Kidney (tissue), 14 donors: ENCODE measurements around the gene PLXNA1. TPM values are rescaled to one million over a fixed set of nuclear protein-coding genes. Genes with fewer than 3 reads are reported as not detected.

ENCODE experiments used
- DNase-seq, 5 donors: peaks; one replicate each; pipeline ENCODE4 v3.0.0-alpha.2; 2013 to 2020
- FAIRE-seq: peaks from 2 replicates; lab custom pipeline; 2012; peaks lifted over from hg19 to GRCh38; lab: Jason Lieb, UNC
- H3K27ac ChIP-seq, 2 donors: one replicate each; pipeline ENCODE4 v1.7.0; 2013; ENCODE audit warnings: low read depth in 2 of 2, low read length in 2 of 2, inconsistent platforms in 1 of 2
- H3K27me3 ChIP-seq: one replicate; pipeline ENCODE4 v1.7.1; 2013; ENCODE audit warnings: low read length, inconsistent platforms; ENCODE audit not compliant: control insufficient read depth, insufficient read depth
- H3K36me3 ChIP-seq, 3 donors: one replicate each; pipeline versions ENCODE4 v1.7.0 to v1.7.1; 2013; ENCODE audit warnings: low read length in 3 of 3, control low read depth in 1 of 3, inconsistent platforms in 1 of 3; ENCODE audit not compliant: insufficient read depth in 3 of 3, control insufficient read depth in 2 of 3
- H3K4me1 ChIP-seq, 3 donors: one replicate each; pipeline versions ENCODE4 v1.7.0 to v1.7.1; 2013; ENCODE audit warnings: low read length in 3 of 3, inconsistent platforms in 1 of 3, low read depth in 1 of 3; ENCODE audit not compliant: control insufficient read depth in 2 of 3, insufficient read depth in 2 of 3
- H3K4me3 ChIP-seq, 3 donors: one replicate each; pipeline versions ENCODE4 v1.7.0 to v1.8.1; 2013; ENCODE audit warnings: low read length in 3 of 3, control low read depth in 1 of 3, inconsistent platforms in 1 of 3
- H3K9ac ChIP-seq, 3 donors: one replicate each; pipeline versions ENCODE4 v1.7.0 to v1.7.1; 2013; ENCODE audit warnings: low read length in 3 of 3, control low read depth in 1 of 3, inconsistent platforms in 1 of 3
- H3K9me3 ChIP-seq, 3 donors: one replicate each; pipeline versions ENCODE4 v1.7.0 to v1.7.1; 2013; ENCODE audit warnings: low read length in 3 of 3, control low read depth in 1 of 3, inconsistent platforms in 1 of 3; ENCODE audit not compliant: control insufficient read depth in 2 of 3, insufficient read depth in 1 of 3
- CTCF ChIP-seq: IDR thresholded peaks from 3 replicates; pipeline ENCODE4 v1.5.1; 2012; ENCODE audit warnings: mild to moderate bottlenecking, moderate library complexity, borderline replicate concordance; ENCODE audit not compliant: insufficient read depth; ENCODE audit errors: extremely low read depth
- intact Hi-C: fragments of 100-400 bp; cut with DNase I; formaldehyde crosslinking; loops from one replicate; pipeline ENCODE4 v1.11.1; 2022
- polyA plus RNA-seq: library from polyadenylated mRNA; stranded (reverse); fragments of 350-450 nt; fragmentation: Illumina TruSeq; extraction: RNeasy Lipid Tissue Mini Kit (QIAGEN cat#74804); gene quantifications from one replicate; pipeline ENCODE4 v1.2.3, GENCODE V29; 2014; ENCODE audit warnings: low read depth, low replicate concordance; ENCODE audit not compliant: insufficient read depth
- total RNA-seq: library from RNA; stranded (reverse); fragmentation: NEBNext Ultra II Directional; extraction: Animal tissue kit (Norgen Biotek cat#: 25700); gene quantifications from one replicate; pipeline ENCODE4 v1.2.1, GENCODE V29; 2021
- donor health status: control.
- donor health status: control.
- donor health status: control.
- donor health status: control.
- donor health status: control.
- donor health status: DM: yes; HTN: yes; CAD: no.
- donor health status: Normal renal cell carcinoma (clear cell type).

PLXNA1 gene
- total and polyA plus RNA-seq, 2 donors from 2014 or later: 5.3 to 29.0 TPM

- no peak overlapping the region for H3K4me3 ChIP-seq
- intact Hi-C loops: no loop called here
- H3K36me3 ChIP-seq: peaks cover 0 to 4% (median 0%) of the 10 kb centered on the region in 3 donors
- H3K9ac ChIP-seq: no peak overlapping the region
- no peak for TF ChIP-seq CTCF
- no peak overlapping the region for H3K27ac ChIP-seq
- H3K9me3 ChIP-seq: no peaks in the 10 kb centered on the region
- H3K4me1 ChIP-seq: peaks cover 0 to 14% (median 0%) of the 10 kb centered on the region in 3 donors
- FAIRE-seq (no peak), DNase-seq (peak in 1 of 5 donors; percentile 53)
- H3K27me3 ChIP-seq: no peaks in the 10 kb centered on the region
These were observed 24.3 kb upstream of the PLXNA1 start for GRCh38 chr3:126958638-126959085.

- Histone ChIP-seq H3K9me3 (no peaks in the 10 kb centered on the region), H3K36me3 (peaks cover 0 to 4% (median 0%) of the 10 kb centered on the region in 3 donors), H3K4me1 (peaks cover 0 to 14% (median 0%) of the 10 kb centered on the region in 3 donors), H3K4me3 (no peak overlapping the region), H3K27me3 (no peaks in the 10 kb centered on the region), H3K27ac (no peak overlapping the region), H3K9ac (no peak overlapping the region)
- FAIRE-seq (no peak), DNase-seq (peak in 1 of 5 donors; percentile 52)
- no peak for TF ChIP-seq CTCF
- intact Hi-C loops: no loop called here
These were observed 23.6 kb upstream of the PLXNA1 start for GRCh38 chr3:126959136-126959920.

GRCh38 chr3:126959921-126960603 is 22.9 kb upstream of the PLXNA1 start:
- DNase-seq: no peak
- no peak overlapping the region for H3K9ac ChIP-seq

More at GRCh38 chr3:126959921-126960603, 22.9 kb upstream of the PLXNA1 start:
- Histone ChIP-seq H3K4me1 (peaks cover 0 to 14% (median 0%) of the 10 kb centered on the region in 3 donors), H3K9me3 (no peaks in the 10 kb centered on the region), H3K27me3 (no peaks in the 10 kb centered on the region), H3K4me3 (no peak overlapping the region), H3K27ac (no peak overlapping the region), H3K36me3 (peaks cover 0 to 4% (median 0%) of the 10 kb centered on the region in 3 donors)
- FAIRE-seq: no peak
- TF ChIP-seq CTCF: no peak
- intact Hi-C loops: no loop called here
